Measurements from ENCODE around the gene ARHGAP24. TPM values are rescaled to one million over a fixed set of nuclear protein-coding genes. Genes with fewer than 3 reads are reported as not detected.
"Not testable (repeated sequence)": the region's sequence is repeated elsewhere in the genome, so short reads cannot be mapped to it uniquely, and the experiment has no call there.

Gene ARHGAP24
- total RNA-seq, 1 experiment from 2014 or later, result 1.3 TPM

DNA sequence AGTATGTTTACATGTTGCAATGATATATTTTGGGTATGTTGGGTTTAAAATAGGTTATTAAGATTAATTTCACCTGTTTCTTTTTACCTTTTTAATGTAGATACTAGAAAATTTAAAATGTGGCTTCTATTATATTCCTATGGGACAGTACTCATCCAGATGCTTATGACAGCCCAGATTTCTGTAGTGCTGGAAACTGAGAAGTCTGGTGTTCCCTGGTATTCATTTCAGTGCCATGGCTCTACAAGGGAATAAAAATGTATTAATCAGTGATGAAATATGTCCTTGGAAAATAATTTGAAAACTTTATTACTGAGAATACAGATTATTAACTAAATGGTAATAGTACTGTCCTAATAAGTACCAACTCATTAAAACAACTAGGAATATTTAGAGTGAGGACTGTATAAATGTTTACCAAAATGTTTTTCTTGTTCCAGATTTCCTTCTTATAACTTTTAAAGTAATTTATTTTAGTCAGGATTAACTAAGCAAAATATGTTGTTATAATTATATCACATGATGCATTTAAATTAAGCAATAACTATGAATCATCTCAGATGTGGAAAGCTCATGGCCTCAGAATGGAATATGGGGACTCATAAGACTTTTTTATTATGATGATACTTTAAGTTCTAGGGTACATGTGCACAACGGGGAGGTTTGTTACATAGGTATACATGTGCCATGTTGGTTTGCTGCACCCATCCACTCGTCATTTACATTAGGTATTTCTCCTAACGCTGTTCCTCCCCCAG lies 25.3 kb downstream of the ARHGAP24 start:
- Histone ChIP-seq H4K20me1 (ENCODE audit: insufficient read depth) (no peaks in the 10 kb centered on the region), H3K4me2 (ENCODE audit: low read length) (no peak overlapping the region), H3K9me2 (ENCODE audit: insufficient read depth) (no peaks in the 10 kb centered on the region), H3K27ac (ENCODE audit: low read depth, low read length) (no peak overlapping the region), H3K36me3 (ENCODE audit: control insufficient read depth in 1 of 2, insufficient read depth in 2 of 2, low read length in 2 of 2) (no peaks in the 10 kb centered on the region), H3K79me2 (ENCODE audit: insufficient read depth, low read length) (no peaks in the 10 kb centered on the region), H3K9me3 (ENCODE audit: control insufficient read depth in 1 of 2, insufficient read depth in 1 of 2, low read depth in 1 of 2, low read length in 2 of 2) (no peaks in the 10 kb centered on the region), H3K27me3 (ENCODE audit: insufficient read depth, low read length) (no peaks in the 10 kb centered on the region), H3K9ac (ENCODE audit: low read length) (no peak overlapping the region), H3K4me1 (ENCODE audit: control insufficient read depth in 1 of 2, insufficient read depth in 2 of 2, low read length in 2 of 2) (peaks cover 0 to 34% of the 10 kb centered on the region in 2 experiments; a peak in 2 of 4 replicates), H3K4me3 (replicated peaks in 1 of 2; ENCODE audit: low read depth in 1 of 2, low read length in 2 of 2) (no peak overlapping the region), H2AFZ (ENCODE audit: low read depth, low read length, poor library complexity, severe bottlenecking) (no peak overlapping the region)
- POLR2A ChIA-PET, result interaction anchor here (1.7 kb wide), 1 partner anchor 11 kb away, joined by 6 read pairs; no protein-coding TSS in a partner anchor
- no peak for ATAC-seq
- no TSS peak for BruUV-seq (replicated peaks)
- intact Hi-C loops (cut with micrococcal nuclease), result no loop called here
- no peak for DNase-seq (ENCODE audit: low read depth, low spot score)
- CTCF ChIA-PET, result interaction anchor here (1.3 kb wide), 1 partner anchor 25 kb away, joined by 3 read pairs; the partner anchor contains the start of gene ARHGAP24
- TF ChIP-seq, protein P1, sequence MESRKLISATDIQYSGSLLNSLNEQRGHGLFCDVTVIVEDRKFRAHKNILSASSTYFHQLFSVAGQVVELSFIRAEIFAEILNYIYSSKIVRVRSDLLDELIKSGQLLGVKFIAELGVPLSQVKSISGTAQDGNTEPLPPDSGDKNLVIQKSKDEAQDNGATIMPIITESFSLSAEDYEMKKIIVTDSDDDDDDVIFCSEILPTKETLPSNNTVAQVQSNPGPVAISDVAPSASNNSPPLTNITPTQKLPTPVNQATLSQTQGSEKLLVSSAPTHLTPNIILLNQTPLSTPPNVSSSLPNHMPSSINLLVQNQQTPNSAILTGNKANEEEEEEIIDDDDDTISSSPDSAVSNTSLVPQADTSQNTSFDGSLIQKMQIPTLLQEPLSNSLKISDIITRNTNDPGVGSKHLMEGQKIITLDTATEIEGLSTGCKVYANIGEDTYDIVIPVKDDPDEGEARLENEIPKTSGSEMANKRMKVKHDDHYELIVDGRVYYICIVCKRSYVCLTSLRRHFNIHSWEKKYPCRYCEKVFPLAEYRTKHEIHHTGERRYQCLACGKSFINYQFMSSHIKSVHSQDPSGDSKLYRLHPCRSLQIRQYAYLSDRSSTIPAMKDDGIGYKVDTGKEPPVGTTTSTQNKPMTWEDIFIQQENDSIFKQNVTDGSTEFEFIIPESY (IDR thresholded peaks at IDR 0.05; ENCODE audit: extremely low read depth, insufficient replicate concordance, low read length), result no peak
- TF ChIP-seq SP1 (IDR thresholded peaks at IDR 0.05; ENCODE audit: low read depth) (no peak), JUND (IDR thresholded peaks at IDR 0.05) (no peak), YY1 (IDR thresholded peaks at IDR 0.05; ENCODE audit: extremely low read depth, insufficient replicate concordance, low read depth, low read length) (no peak), RAD21 (IDR thresholded peaks at IDR 0.05; ENCODE audit: low read depth) (no peak), ZFX (IDR thresholded peaks at IDR 0.05) (no peak)
- RAD21 ChIA-PET (ENCODE audit: low non-redundant PET in 1 of 2, low total read pairs in 2 of 2, uncharacterized antibody in 2 of 2, unreplicated experiment in 2 of 2), result no interaction called here

DNA sequence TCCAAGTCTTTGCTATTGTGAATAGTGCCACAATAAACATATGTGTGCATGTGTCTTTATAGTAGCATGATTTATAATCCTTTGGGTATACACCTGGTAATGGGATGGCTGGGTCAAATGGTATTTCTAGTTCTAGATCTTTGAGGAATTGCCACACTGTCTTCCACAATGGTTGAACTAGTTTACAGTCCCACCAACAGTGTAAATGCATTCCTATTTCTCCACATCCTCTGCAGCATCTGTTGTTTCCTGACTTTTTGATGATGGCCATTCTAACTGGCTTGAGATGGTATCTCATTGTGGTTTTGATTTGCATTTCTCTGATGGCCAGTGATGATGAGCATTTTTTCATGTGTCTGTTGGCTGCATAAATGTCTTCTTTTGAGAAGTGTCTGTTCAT lies 26.2 kb downstream of the ARHGAP24 start:
- BruUV-seq (replicated peaks); ATAC-seq; H3K36me3 ChIP-seq (ENCODE audit: control insufficient read depth in 1 of 2, insufficient read depth in 2 of 2, low read length in 2 of 2); H3K4me3 ChIP-seq (replicated peaks in 1 of 2; ENCODE audit: low read depth in 1 of 2, low read length in 2 of 2); DNase-seq (ENCODE audit: low read depth, low spot score); RAD21 ChIA-PET (ENCODE audit: low non-redundant PET in 1 of 2, low total read pairs in 2 of 2, uncharacterized antibody in 2 of 2, unreplicated experiment in 2 of 2); H3K9me3 ChIP-seq (ENCODE audit: control insufficient read depth in 1 of 2, insufficient read depth in 1 of 2, low read depth in 1 of 2, low read length in 2 of 2); CTCF ChIA-PET; H3K9ac ChIP-seq (ENCODE audit: low read length); H3K27me3 ChIP-seq (ENCODE audit: insufficient read depth, low read length); H3K4me2 ChIP-seq (ENCODE audit: low read length); H2AFZ ChIP-seq (ENCODE audit: low read depth, low read length, poor library complexity, severe bottlenecking); H3K9me2 ChIP-seq (ENCODE audit: insufficient read depth); POLR2A ChIA-PET; H4K20me1 ChIP-seq (ENCODE audit: insufficient read depth); H3K79me2 ChIP-seq (ENCODE audit: insufficient read depth, low read length); intact Hi-C loops (cut with micrococcal nuclease); H3K27ac ChIP-seq (ENCODE audit: low read depth, low read length): not testable (repeated sequence)
- peaks cover 0 to 28% of the 10 kb centered on the region in 2 experiments; a peak in 2 of 4 replicates for H3K4me1 ChIP-seq (ENCODE audit: control insufficient read depth in 1 of 2, insufficient read depth in 2 of 2, low read length in 2 of 2)
